Caki2 (cell line): ENCODE measurements around the gene ARFGEF3. TPM values are rescaled to one million over a fixed set of nuclear protein-coding genes. Genes with fewer than 3 reads are reported as not detected.
"Not testable (repeated sequence)": the region's sequence is repeated elsewhere in the genome, so short reads cannot be mapped to it uniquely, and the experiment has no call there.

Experiments
- DNase-seq: peaks from one replicate; pipeline ENCODE4 v3.0.0-alpha.2; 2015; ENCODE audit warnings: low read depth
- in situ Hi-C: cut with HindIII; loops from 2 replicates; pipeline ENCODE4 v1.10.0; 2016; ENCODE audit warnings: low sequenced_read_pairs, low pct_unique_long_range_greater_than_20kb, mixed read lengths
- total RNA-seq: library from RNA; depleted of rRNA; stranded (reverse); fragments of >200 nt; shearing (Covaris generic); gene quantifications from 2 replicates; pipeline ENCODE4 v1.2.3, GENCODE V29; 2014; ENCODE audit warnings: low replicate concordance

Gene ARFGEF3
- total RNA-seq, 1 experiment from 2014 or later = 5.5 TPM

GRCh38 chr6:138204792-138205384 is 43.1 kb downstream of the ARFGEF3 start:
- in situ Hi-C loops = no loop called here

GRCh38 chr6:138205437-138206094 is 43.8 kb downstream of the ARFGEF3 start:
- in situ Hi-C loops = no loop called here
- no peak for DNase-seq

More at GRCh38 chr6:138204792-138205384, 43.1 kb downstream of the ARFGEF3 start:
- DNase-seq = no peak

- DNase-seq = no peak
- in situ Hi-C loops = no loop called here
These were observed 45.1 kb downstream of the ARFGEF3 start for GRCh38 chr6:138206862-138207261.

GRCh38 chr6:138211048-138211581 is 49.4 kb downstream of the ARFGEF3 start:
- in situ Hi-C loops = no loop called here
- no peak for DNase-seq

- no peak for DNase-seq
- in situ Hi-C loops = no loop called here
These were observed 49.9 kb downstream of the ARFGEF3 start for GRCh38 chr6:138211601-138212000.

GRCh38 chr6:138212530-138212929 is 50.8 kb downstream of the ARFGEF3 start:
- DNase-seq, in situ Hi-C loops: not testable (repeated sequence)

- no peak for DNase-seq
- in situ Hi-C loops = no loop called here
These were observed 53.5 kb downstream of the ARFGEF3 start for GRCh38 chr6:138215093-138215782.

GRCh38 chr6:138218449-138218848 is 56.7 kb downstream of the ARFGEF3 start, which contains the start of gene PBOV1:
Gene PBOV1 (minus strand): TSS chr6:138218491. CDS start chr6:138218395, 96 bp downstream.
- no peak for DNase-seq
- in situ Hi-C loops = no loop called here

- in situ Hi-C loops = no loop called here
- no peak for DNase-seq
These were observed 57.7 kb downstream of the ARFGEF3 start for GRCh38 chr6:138219398-138219797.

GRCh38 chr6:138219901-138220300 is 58.2 kb downstream of the ARFGEF3 start:
- no peak for DNase-seq
- in situ Hi-C loops = no loop called here

- no peak for DNase-seq
- in situ Hi-C loops = no loop called here
These were observed 61.3 kb downstream of the ARFGEF3 start for GRCh38 chr6:138222901-138223546.

GRCh38 chr6:138225953-138226352 is 64.2 kb downstream of the ARFGEF3 start:
- no peak for DNase-seq
- in situ Hi-C loops = no loop called here

- no peak for DNase-seq
- in situ Hi-C loops = no loop called here
These were observed 65.1 kb downstream of the ARFGEF3 start for GRCh38 chr6:138226700-138227315.

- no peak for DNase-seq
- in situ Hi-C loops = no loop called here
These were observed 65.6 kb downstream of the ARFGEF3 start for GRCh38 chr6:138227316-138227781.

GRCh38 chr6:138229072-138229471 is 67.3 kb downstream of the ARFGEF3 start:
- in situ Hi-C loops = no loop called here
- no peak for DNase-seq

- in situ Hi-C loops = no loop called here
- DNase-seq = no peak
These were observed 68.0 kb downstream of the ARFGEF3 start for GRCh38 chr6:138229663-138230179.

- DNase-seq = no peak
These were observed 68.5 kb downstream of the ARFGEF3 start for GRCh38 chr6:138230221-138230620.

More at GRCh38 chr6:138230221-138230620, 68.5 kb downstream of the ARFGEF3 start:
- in situ Hi-C loops = no loop called here
